ENCODE data around the gene RALGAPA1. TPM values are rescaled to one million over a fixed set of nuclear protein-coding genes. Genes with fewer than 3 reads are reported as not detected.

RALGAPA1 gene
- total and polyA plus RNA-seq, 8 donors: 6.0 to 482 (median 128) TPM

DNA sequence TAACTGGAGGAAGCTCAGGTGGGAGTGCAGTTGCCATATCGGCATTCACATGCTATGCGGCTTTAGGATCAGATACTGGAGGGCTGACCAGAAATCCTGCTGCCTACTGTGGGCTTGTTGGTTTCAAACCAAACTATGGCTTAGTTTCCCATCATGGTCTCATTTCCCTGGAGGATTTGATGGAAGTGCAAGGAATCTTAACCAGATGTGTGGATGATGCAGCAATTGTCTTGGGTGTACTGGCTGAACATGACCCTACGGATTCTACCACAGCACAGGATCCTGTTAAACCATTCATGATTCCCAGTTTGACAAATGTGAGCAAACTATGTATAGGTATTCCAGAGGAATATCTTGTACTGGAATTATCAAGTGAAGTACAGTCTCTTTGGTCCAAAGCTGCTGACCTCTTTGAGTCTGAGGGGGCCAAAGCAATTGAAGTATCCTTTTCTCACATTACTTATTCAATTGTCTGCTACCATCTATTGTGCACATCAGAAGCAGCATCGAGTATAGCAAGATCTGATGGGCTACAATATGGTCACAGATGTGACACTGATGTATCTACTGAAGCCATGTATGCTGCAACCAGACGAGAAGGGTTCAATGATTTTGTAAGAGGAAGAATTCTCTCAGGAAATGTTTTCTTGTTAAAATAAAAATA, 42.9 kb downstream of the RALGAPA1 start:
- H3K9me3 ChIP-seq: no peaks in the 10 kb centered on the region
- TF ChIP-seq POLR2A (IDR thresholded peaks at IDR 0.05): no peak
- no peak for TF ChIP-seq EP300 (IDR thresholded peaks at IDR 0.05)
- TF ChIP-seq POLR2AphosphoS5 (IDR thresholded peaks at IDR 0.05): no peak
- TF ChIP-seq, protein P1, sequence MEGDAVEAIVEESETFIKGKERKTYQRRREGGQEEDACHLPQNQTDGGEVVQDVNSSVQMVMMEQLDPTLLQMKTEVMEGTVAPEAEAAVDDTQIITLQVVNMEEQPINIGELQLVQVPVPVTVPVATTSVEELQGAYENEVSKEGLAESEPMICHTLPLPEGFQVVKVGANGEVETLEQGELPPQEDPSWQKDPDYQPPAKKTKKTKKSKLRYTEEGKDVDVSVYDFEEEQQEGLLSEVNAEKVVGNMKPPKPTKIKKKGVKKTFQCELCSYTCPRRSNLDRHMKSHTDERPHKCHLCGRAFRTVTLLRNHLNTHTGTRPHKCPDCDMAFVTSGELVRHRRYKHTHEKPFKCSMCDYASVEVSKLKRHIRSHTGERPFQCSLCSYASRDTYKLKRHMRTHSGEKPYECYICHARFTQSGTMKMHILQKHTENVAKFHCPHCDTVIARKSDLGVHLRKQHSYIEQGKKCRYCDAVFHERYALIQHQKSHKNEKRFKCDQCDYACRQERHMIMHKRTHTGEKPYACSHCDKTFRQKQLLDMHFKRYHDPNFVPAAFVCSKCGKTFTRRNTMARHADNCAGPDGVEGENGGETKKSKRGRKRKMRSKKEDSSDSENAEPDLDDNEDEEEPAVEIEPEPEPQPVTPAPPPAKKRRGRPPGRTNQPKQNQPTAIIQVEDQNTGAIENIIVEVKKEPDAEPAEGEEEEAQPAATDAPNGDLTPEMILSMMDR (IDR thresholded peaks at IDR 0.05): no peak
- 92 to 97% (median 96%) methylated on average over 5 of the region's 5 CpGs for WGBS, 5 donors
- no peak overlapping the region for H3K4me3 ChIP-seq
- no peak for DNase-seq
- peaks cover 0 to 51% (median 45%) of the 10 kb centered on the region in 4 donors for H3K36me3 ChIP-seq
- H3K4me1 ChIP-seq: no peaks in the 10 kb centered on the region
- H3K27me3 ChIP-seq: no peaks in the 10 kb centered on the region
- no peak overlapping the region for H3K27ac ChIP-seq
- intact Hi-C loops (cut with DNase I; ENCODE audit: low total_unique reads): no loop called here

DNA sequence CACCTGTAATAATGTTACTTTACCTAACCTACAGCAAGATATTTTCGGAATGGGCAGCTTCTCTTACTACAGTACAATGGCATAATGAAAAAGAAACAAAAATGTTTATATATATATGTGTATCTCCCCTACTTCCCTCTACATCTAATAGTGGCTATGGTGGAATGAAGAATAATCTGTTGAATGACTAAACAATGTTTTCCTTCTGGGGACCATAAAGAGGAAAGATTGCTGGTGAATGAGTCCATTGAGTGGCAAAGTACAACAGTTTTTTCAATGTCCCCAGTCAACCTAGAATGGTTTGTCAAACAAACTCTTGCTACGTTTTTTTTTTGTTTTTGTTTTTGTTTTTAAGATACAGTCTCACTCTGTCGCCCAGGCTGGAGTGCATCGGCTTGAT, 47.2 kb downstream of the RALGAPA1 start:
- no peak for DNase-seq
- Histone ChIP-seq H3K36me3 (peaks cover 0 to 66% (median 57%) of the 10 kb centered on the region in 4 donors), H3K9me3 (no peaks in the 10 kb centered on the region), H3K27ac (no peak overlapping the region), H3K27me3 (no peaks in the 10 kb centered on the region), H3K4me1 (no peaks in the 10 kb centered on the region), H3K4me3 (no peak overlapping the region)
- intact Hi-C loops (cut with DNase I; ENCODE audit: low total_unique reads): no loop called here
- no peak for TF ChIP-seq POLR2A (IDR thresholded peaks at IDR 0.05)
- TF ChIP-seq POLR2AphosphoS5 (IDR thresholded peaks at IDR 0.05): no peak
- TF ChIP-seq, protein P1 (IDR thresholded peaks at IDR 0.05): no peak
- TF ChIP-seq EP300 (IDR thresholded peaks at IDR 0.05): no peak
- 90 to 92% (median 92%) methylated on average over 4 of the region's 4 CpGs for WGBS, 5 donors

- H3K36me3 ChIP-seq: peaks cover 5 to 67% (median 61%) of the 10 kb centered on the region in 4 donors
- TF ChIP-seq POLR2AphosphoS5 (IDR thresholded peaks at IDR 0.05): no peak
- TF ChIP-seq, protein P1 (IDR thresholded peaks at IDR 0.05): no peak
- TF ChIP-seq POLR2A (IDR thresholded peaks at IDR 0.05): no peak
- no peak for TF ChIP-seq EP300 (IDR thresholded peaks at IDR 0.05)
- no peak for DNase-seq
- intact Hi-C loops (cut with DNase I; ENCODE audit: low total_unique reads): no loop called here
- no peak overlapping the region for H3K27ac ChIP-seq
- no peaks in the 10 kb centered on the region for H3K9me3 ChIP-seq
- 87 to 100% (median 100%) methylated on average over 1 of the region's 1 CpG for WGBS, 5 donors
- no peaks in the 10 kb centered on the region for H3K4me1 ChIP-seq
- H3K27me3 ChIP-seq: no peaks in the 10 kb centered on the region
- H3K4me3 ChIP-seq: no peak overlapping the region
These were observed 49.0 kb downstream of the RALGAPA1 start for GRCh38 chr14:35760143-35760542.

GRCh38 chr14:35758523-35759129, 50.5 kb downstream of the RALGAPA1 start:
- WGBS, 5 donors: 93 to 97% (median 95%) methylated on average over 3 of the region's 3 CpGs
- intact Hi-C loops (cut with DNase I; ENCODE audit: low total_unique reads): no loop called here
- H3K4me1 ChIP-seq: no peaks in the 10 kb centered on the region
- no peaks in the 10 kb centered on the region for H3K9me3 ChIP-seq
- TF ChIP-seq EP300 (IDR thresholded peaks at IDR 0.05): no peak
- TF ChIP-seq, protein P1 (IDR thresholded peaks at IDR 0.05): no peak
- H3K27ac ChIP-seq: no peak overlapping the region
- no peaks in the 10 kb centered on the region for H3K27me3 ChIP-seq
- no peak for DNase-seq
- peaks cover 9 to 81% (median 74%) of the 10 kb centered on the region in 4 donors for H3K36me3 ChIP-seq
- no peak overlapping the region for H3K4me3 ChIP-seq

Data from stomach (tissue), 9 donors.